ENCODE results near the gene FREY1. TPM values are rescaled to one million over a fixed set of nuclear protein-coding genes. Genes with fewer than 3 reads are reported as not detected.

Gene FREY1
- total and polyA plus RNA-seq, 2 of the 4 experiments (the other 2 are of a cell fraction): 0.21 TPM; not detected in 1

DNA sequence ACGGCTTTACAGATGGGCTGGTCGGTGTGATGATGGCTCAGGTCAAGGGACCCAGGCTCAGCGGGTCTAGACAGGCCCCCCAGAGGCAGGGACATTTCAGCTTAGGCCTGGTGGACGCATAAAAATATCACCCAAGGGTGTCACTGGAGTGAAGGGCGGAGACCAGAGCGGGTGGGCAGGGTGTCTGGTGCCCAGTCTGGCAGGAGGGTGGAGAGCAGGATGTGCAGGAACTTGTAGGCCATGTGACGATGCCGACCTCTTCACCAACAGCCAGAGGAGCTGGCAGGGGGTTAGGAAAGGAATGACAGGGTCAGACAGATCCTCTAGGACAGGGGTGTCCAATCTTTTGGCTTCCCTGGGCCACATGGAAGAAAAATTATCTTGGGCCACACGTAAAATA is 17.1 kb downstream of the FREY1 start:
- H4K91ac ChIP-seq (ENCODE audit: insufficient read depth, low read depth, low read length): no peak overlapping the region
- H3K4me3 ChIP-seq (ENCODE audit: insufficient read depth, low read depth, low read length): no peak overlapping the region
- CTCF ChIA-PET: no interaction called here
- 100% methylated on average over 1 of the region's 9 CpGs; no CpG with 5 or more reads in 1 of the 2 experiments for WGBS, 2 experiments (ENCODE audit: extremely low coverage in 2 of 2, insufficient read length in 1 of 2)
- no peak overlapping the region for H3K4ac ChIP-seq (ENCODE audit: low read depth, low read length)
- peaks cover 7% of the 10 kb centered on the region for H4K20me1 ChIP-seq (ENCODE audit: insufficient read depth, low read length)
- no peak overlapping the region for H4K5ac ChIP-seq (ENCODE audit: low read depth, low read length)
- no peak overlapping the region for H3K27ac ChIP-seq (ENCODE audit: insufficient read depth, low read length)
- no peak overlapping the region for H2BK15ac ChIP-seq (ENCODE audit: low read depth, low read length)
- no peaks in the 10 kb centered on the region for H3K9me3 ChIP-seq (ENCODE audit: control insufficient read depth, insufficient read depth, low read length)
- H3K14ac ChIP-seq (replicated peaks; ENCODE audit: low read depth, low read length): no peak overlapping the region
- DNase-seq (no peak), ATAC-seq (ENCODE audit: low read depth) (no peak)
- no peaks in the 10 kb centered on the region; the same call in 1 of the 2 replicates for H3K9me1 ChIP-seq (ENCODE audit: insufficient read depth, low read length)
- in situ Hi-C loops (cut with MboI; ENCODE audit: low sequenced_read_pairs) (no loop called here), dilution Hi-C loops (cut with HindIII; ENCODE audit: low sequenced_read_pairs, unreplicated experiment) (no loop called here), intact Hi-C loops (cut with micrococcal nuclease) (no loop called here)
- H3K36me3 ChIP-seq (ENCODE audit: control insufficient read depth, insufficient read depth, low read length): no peaks in the 10 kb centered on the region
- TF ChIP-seq, protein P1, sequence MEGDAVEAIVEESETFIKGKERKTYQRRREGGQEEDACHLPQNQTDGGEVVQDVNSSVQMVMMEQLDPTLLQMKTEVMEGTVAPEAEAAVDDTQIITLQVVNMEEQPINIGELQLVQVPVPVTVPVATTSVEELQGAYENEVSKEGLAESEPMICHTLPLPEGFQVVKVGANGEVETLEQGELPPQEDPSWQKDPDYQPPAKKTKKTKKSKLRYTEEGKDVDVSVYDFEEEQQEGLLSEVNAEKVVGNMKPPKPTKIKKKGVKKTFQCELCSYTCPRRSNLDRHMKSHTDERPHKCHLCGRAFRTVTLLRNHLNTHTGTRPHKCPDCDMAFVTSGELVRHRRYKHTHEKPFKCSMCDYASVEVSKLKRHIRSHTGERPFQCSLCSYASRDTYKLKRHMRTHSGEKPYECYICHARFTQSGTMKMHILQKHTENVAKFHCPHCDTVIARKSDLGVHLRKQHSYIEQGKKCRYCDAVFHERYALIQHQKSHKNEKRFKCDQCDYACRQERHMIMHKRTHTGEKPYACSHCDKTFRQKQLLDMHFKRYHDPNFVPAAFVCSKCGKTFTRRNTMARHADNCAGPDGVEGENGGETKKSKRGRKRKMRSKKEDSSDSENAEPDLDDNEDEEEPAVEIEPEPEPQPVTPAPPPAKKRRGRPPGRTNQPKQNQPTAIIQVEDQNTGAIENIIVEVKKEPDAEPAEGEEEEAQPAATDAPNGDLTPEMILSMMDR (conservative IDR thresholded peaks at IDR 0.05; ENCODE audit: low read depth, low read length): no peak
- TF ChIP-seq RAD21 (IDR thresholded peaks at IDR 0.05; ENCODE audit: low read length) (no peak), MXI1 (IDR thresholded peaks at IDR 0.05; ENCODE audit: borderline replicate concordance, low read depth, low read length) (no peak), BHLHE40 (IDR thresholded peaks at IDR 0.05; ENCODE audit: low read depth, low read length) (no peak), RCOR1 (IDR thresholded peaks at IDR 0.05; ENCODE audit: insufficient replicate concordance, low read length) (no peak), RFX5 (IDR thresholded peaks at IDR 0.05; ENCODE audit: low read depth, low read length) (no peak), CEBPB (IDR thresholded peaks at IDR 0.05; ENCODE audit: low read depth, low read length) (no peak), MAFK (IDR thresholded peaks at IDR 0.05; ENCODE audit: low read depth, low read length) (no peak), SMC3 (IDR thresholded peaks at IDR 0.05; ENCODE audit: low read depth, low read length) (no peak), MAZ (IDR thresholded peaks at IDR 0.05; ENCODE audit: borderline replicate concordance, low read depth, low read length) (no peak), FOS (IDR thresholded peaks at IDR 0.05; ENCODE audit: low read depth, low read length) (no peak), POLR2A (IDR thresholded peaks at IDR 0.05; ENCODE audit: low read depth, low read length) (no peak), CHD1 (IDR thresholded peaks at IDR 0.05; ENCODE audit: low read depth, low read length) (no peak), NFE2L2 (IDR thresholded peaks at IDR 0.05; ENCODE audit: low read depth, low read length) (no peak)
- TF ChIP-seq, protein P2, sequence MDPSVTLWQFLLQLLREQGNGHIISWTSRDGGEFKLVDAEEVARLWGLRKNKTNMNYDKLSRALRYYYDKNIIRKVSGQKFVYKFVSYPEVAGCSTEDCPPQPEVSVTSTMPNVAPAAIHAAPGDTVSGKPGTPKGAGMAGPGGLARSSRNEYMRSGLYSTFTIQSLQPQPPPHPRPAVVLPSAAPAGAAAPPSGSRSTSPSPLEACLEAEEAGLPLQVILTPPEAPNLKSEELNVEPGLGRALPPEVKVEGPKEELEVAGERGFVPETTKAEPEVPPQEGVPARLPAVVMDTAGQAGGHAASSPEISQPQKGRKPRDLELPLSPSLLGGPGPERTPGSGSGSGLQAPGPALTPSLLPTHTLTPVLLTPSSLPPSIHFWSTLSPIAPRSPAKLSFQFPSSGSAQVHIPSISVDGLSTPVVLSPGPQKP (IDR thresholded peaks at IDR 0.05; ENCODE audit: borderline replicate concordance, low read depth, low read length): no peak
- TF ChIP-seq, protein P3, sequence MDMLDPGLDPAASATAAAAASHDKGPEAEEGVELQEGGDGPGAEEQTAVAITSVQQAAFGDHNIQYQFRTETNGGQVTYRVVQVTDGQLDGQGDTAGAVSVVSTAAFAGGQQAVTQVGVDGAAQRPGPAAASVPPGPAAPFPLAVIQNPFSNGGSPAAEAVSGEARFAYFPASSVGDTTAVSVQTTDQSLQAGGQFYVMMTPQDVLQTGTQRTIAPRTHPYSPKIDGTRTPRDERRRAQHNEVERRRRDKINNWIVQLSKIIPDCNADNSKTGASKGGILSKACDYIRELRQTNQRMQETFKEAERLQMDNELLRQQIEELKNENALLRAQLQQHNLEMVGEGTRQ (IDR thresholded peaks at IDR 0.05; ENCODE audit: low read depth, low read length): no peak
- no peak overlapping the region for H3K56ac ChIP-seq (ENCODE audit: extremely low read depth, insufficient read depth, low read length)
- peaks cover 46% of the 10 kb centered on the region for H3K27me3 ChIP-seq (ENCODE audit: control insufficient read depth, insufficient read depth, low read length)
- no peak overlapping the region for H2BK120ac ChIP-seq (ENCODE audit: low read depth, low read length)
- no peak overlapping the region for H2AK9ac ChIP-seq (replicated peaks; ENCODE audit: low read depth, low read length, poor library complexity)
- no peak overlapping the region for H2BK5ac ChIP-seq (ENCODE audit: low read depth, low read length, poor library complexity, severe bottlenecking)
- no peak overlapping the region for H4K8ac ChIP-seq (ENCODE audit: low read depth in 2 of 2, low read length in 2 of 2)
- H2AFZ ChIP-seq (replicated peaks; ENCODE audit: low read length, poor library complexity): no peak overlapping the region
- H3K9ac ChIP-seq (ENCODE audit: low read depth, low read length): no peak overlapping the region
- BruUV-seq (replicated peaks): no TSS peak
- no peak overlapping the region for H3K18ac ChIP-seq (ENCODE audit: low read depth, low read length)
- POLR2A ChIA-PET (ENCODE audit: unreplicated experiment): no interaction called here
- H3K4me2 ChIP-seq (ENCODE audit: low read depth, low read length): no peak overlapping the region
- H3K4me1 ChIP-seq (ENCODE audit: control insufficient read depth, insufficient read depth, low read length): no peaks in the 10 kb centered on the region
- no peak overlapping the region for H2AK5ac ChIP-seq (ENCODE audit: low read depth, low read length)
- H3K79me1 ChIP-seq (ENCODE audit: low read depth in 1 of 2, low read length in 2 of 2): no peaks in the 10 kb centered on the region
- H3K23ac ChIP-seq (ENCODE audit: low read depth, low read length): no peak overlapping the region
- H2BK20ac ChIP-seq (ENCODE audit: low read depth, low read length): no peak overlapping the region
